HEK293 (cell line): ENCODE measurements around the gene MAML2.

Source experiments
- CTCF ChIA-PET: fragments of 350-600 bp; formaldehyde crosslinking; extraction: SDS; loops from one replicate; lab custom pipeline; 2021; ENCODE audit warnings: antibody characterized with exemption; lab: Yijun Ruan, JAX
- POLR2A ChIA-PET: fragments of 300-600 bp; formaldehyde crosslinking; extraction: SDS; loops from one replicate; lab custom pipeline; 2020; ENCODE audit warnings: antibody characterized with exemption, inconsistent platforms; lab: Yijun Ruan, JAX
- H3K27ac ChIP-seq: fragments of 200-500 bp; sonication (Bioruptor generic); 2 replicates; pipeline ENCODE4 v1.5.1; 2014; ENCODE audit warnings: low read depth, low read length, control low read depth, inconsistent platforms; ENCODE audit errors: extremely low read depth
- H3K36me3 ChIP-seq, 2 experiments: fragments of 200-500 bp in 1 of 2; sonication (Bioruptor generic) in 1 of 2; 1 replicate in 1 of 2; 2 replicates in 1 of 2; pipeline ENCODE4 v1.5.1; 2014 to 2017; ENCODE audit warnings: inconsistent platforms in 2 of 2, low read length in 2 of 2; ENCODE audit not compliant: control insufficient read depth in 2 of 2, insufficient read depth in 1 of 2
- H3K4me1 ChIP-seq: fragments of 200-500 bp; sonication (Bioruptor generic); 2 replicates; pipeline ENCODE4 v1.5.1; 2014; ENCODE audit warnings: mild to moderate bottlenecking, low read length, inconsistent platforms; ENCODE audit not compliant: control insufficient read depth, insufficient read depth
- H3K4me3 ChIP-seq: 2 replicates; pipeline ENCODE4 v1.5.1; 2011; ENCODE audit warnings: low read depth, mild to moderate bottlenecking, control low read depth, low read length, moderate library complexity
- H3K9me3 ChIP-seq: fragments of 200-500 bp; sonication (Bioruptor generic); 2 replicates; pipeline ENCODE4 v1.5.1; 2014; ENCODE audit warnings: low read depth, low read length, inconsistent platforms; ENCODE audit not compliant: control insufficient read depth, insufficient read depth
- MYNN ChIP-seq: fragments of 450-650 bp; formaldehyde crosslinking; IDR thresholded peaks from 2 replicates; pipeline ENCODE4 v1.5.1; 2016; ENCODE audit warnings: missing biosample characterization, missing genetic modification characterization, borderline replicate concordance
- ZBTB8A ChIP-seq: fragments of 450-650 bp; formaldehyde crosslinking; IDR thresholded peaks from 2 replicates; pipeline ENCODE4 v1.5.1; 2016; ENCODE audit warnings: missing biosample characterization, missing genetic modification characterization
- ZFP3 ChIP-seq: fragments of 450-650 bp; formaldehyde crosslinking; IDR thresholded peaks from 2 replicates; pipeline ENCODE4 v1.5.1; 2016; ENCODE audit warnings: low read depth, missing biosample characterization, missing genetic modification characterization
- ZNF121 ChIP-seq: fragments of 450-650 bp; formaldehyde crosslinking; IDR thresholded peaks from 2 replicates; pipeline ENCODE4 v1.5.1; 2016; ENCODE audit warnings: missing biosample characterization, missing genetic modification characterization
- ZNF184 ChIP-seq: fragments of 450-650 bp; IDR thresholded peaks from 2 replicates; pipeline ENCODE4 v1.5.1; 2018; ENCODE audit warnings: missing biosample characterization, mild to moderate bottlenecking, missing genetic modification characterization
- ZNF416 ChIP-seq: fragments of 450-650 bp; formaldehyde crosslinking; IDR thresholded peaks from 2 replicates; pipeline ENCODE4 v1.5.1; 2016; ENCODE audit warnings: missing biosample characterization, missing genetic modification characterization
- ZNF426 ChIP-seq: fragments of 450-650 bp; formaldehyde crosslinking; IDR thresholded peaks from 2 replicates; pipeline ENCODE4 v1.5.1; 2017; ENCODE audit warnings: missing biosample characterization, missing genetic modification characterization, mild to moderate bottlenecking, inconsistent platforms, moderate library complexity
- ZNF548 ChIP-seq: fragments of 450-650 bp; formaldehyde crosslinking; IDR thresholded peaks from 2 replicates; pipeline ENCODE4 v1.5.1; 2016; ENCODE audit warnings: missing biosample characterization, missing genetic modification characterization
- ZNF558 ChIP-seq: fragments of 450-650 bp; formaldehyde crosslinking; IDR thresholded peaks from 2 replicates; pipeline ENCODE4 v1.5.1; 2016; ENCODE audit warnings: missing biosample characterization, missing genetic modification characterization
- ZNF654 ChIP-seq: fragments of 450-650 bp; formaldehyde crosslinking; IDR thresholded peaks from 2 replicates; pipeline ENCODE4 v1.5.1; 2016; ENCODE audit warnings: low read depth, missing biosample characterization, missing genetic modification characterization
- ZNF664 ChIP-seq: fragments of 450-650 bp; formaldehyde crosslinking; IDR thresholded peaks from 2 replicates; pipeline ENCODE4 v1.5.1; 2016; ENCODE audit warnings: missing biosample characterization, missing genetic modification characterization
- ZSCAN30 ChIP-seq: fragments of 450-650 bp; IDR thresholded peaks from 2 replicates; pipeline ENCODE4 v1.5.1; 2018; ENCODE audit warnings: missing biosample characterization, mild to moderate bottlenecking, missing genetic modification characterization, moderate library complexity
- TF ChIP-seq, protein P1 (sequence below): fragments of 450-650 bp; formaldehyde crosslinking; IDR thresholded peaks from 2 replicates; pipeline ENCODE4 v1.5.1; 2016; ENCODE audit warnings: missing biosample characterization, missing genetic modification characterization
- TF ChIP-seq, protein P2 (sequence below): fragments of 450-650 bp; formaldehyde crosslinking; IDR thresholded peaks from 2 replicates; pipeline ENCODE4 v1.5.1; 2016; ENCODE audit warnings: missing biosample characterization, missing genetic modification characterization
- TF ChIP-seq, protein P3 (sequence below): fragments of 450-650 bp; formaldehyde crosslinking; IDR thresholded peaks from 2 replicates; pipeline ENCODE4 v1.5.1; 2016; ENCODE audit warnings: missing biosample characterization, missing genetic modification characterization
- TF ChIP-seq, protein P4 (sequence below): fragments of 450-650 bp; formaldehyde crosslinking; IDR thresholded peaks from 2 replicates; pipeline ENCODE4 v1.5.1; 2016; ENCODE audit warnings: missing biosample characterization, missing genetic modification characterization
- TF ChIP-seq, protein P5 (sequence below): fragments of 450-650 bp; formaldehyde crosslinking; IDR thresholded peaks from 2 replicates; pipeline ENCODE4 v1.5.1; 2016; ENCODE audit warnings: missing biosample characterization, missing genetic modification characterization, low read depth

The MAML2 gene

DNA sequence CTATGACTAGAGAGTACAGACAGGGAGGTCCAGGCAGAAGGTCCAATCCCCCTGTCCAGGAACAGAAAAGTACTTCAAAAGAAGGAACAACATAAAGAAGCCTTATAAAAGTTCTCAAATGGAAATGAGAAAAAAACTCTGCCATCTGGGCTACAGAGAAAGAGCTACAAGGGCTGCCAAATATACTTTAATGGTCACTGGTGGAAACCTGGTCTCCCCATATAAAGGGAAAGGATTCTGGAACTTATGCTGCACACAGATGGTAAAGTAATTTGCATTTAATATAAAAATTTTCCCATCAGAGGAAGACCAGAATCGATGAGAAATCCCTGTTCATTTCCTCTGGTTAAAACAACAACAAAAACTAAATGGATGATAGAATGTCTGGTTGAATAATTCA, 299.7 kb downstream of the MAML2 start:
- Histone ChIP-seq H3K27ac (no peak overlapping the region), H3K36me3 (no peaks in the 10 kb centered on the region), H3K9me3 (no peaks in the 10 kb centered on the region), H3K4me3 (no peak overlapping the region), H3K4me1 (no peaks in the 10 kb centered on the region)
- POLR2A ChIA-PET, result no interaction called here
- CTCF ChIA-PET, result no interaction called here
- no peak for TF ChIP-seq ZNF548 (tag by site-specific recombination)

DNA sequence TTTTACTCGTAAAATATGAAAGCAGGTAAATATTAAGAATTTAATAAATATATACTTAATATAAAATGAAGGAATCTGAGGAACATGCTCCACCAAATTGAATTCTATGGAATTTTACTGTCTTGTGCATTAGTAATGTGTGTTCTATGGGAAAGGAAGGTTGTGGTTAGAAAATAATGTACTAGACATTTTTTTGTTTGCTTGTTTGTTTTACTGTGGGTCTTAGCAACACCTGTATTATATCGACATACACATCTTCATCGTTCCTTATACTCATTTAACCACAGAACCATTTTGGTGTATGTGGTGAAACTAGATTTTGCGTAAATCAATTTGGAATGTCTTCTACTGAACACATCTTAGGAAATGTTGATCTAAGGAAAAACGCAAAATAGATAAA, 304.9 kb downstream of the MAML2 start:
- no peak overlapping the region for H3K27ac ChIP-seq
- H3K9me3 ChIP-seq, result no peaks in the 10 kb centered on the region
- ChIA-PET POLR2A (no interaction called here), CTCF (no interaction called here)
- no peak overlapping the region for H3K4me3 ChIP-seq
- TF ChIP-seq, protein P1, sequence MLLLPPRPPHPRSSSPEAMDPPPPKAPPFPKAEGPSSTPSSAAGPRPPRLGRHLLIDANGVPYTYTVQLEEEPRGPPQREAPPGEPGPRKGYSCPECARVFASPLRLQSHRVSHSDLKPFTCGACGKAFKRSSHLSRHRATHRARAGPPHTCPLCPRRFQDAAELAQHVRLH, result no peak
- TF ChIP-seq ZNF664 (tag by site-specific recombination) (no peak), ZSCAN30 (tag by site-specific recombination) (no peak), ZNF416 (no peak), ZNF426 (tag by site-specific recombination) (no peak), MYNN (tag by site-specific recombination) (no peak), ZNF558 (tag by site-specific recombination) (no peak), ZBTB8A (tag by site-specific recombination) (no peak), ZNF654 (no peak), ZFP3 (no peak), ZNF121 (tag by site-specific recombination) (no peak), ZNF548 (tag by site-specific recombination) (no peak), ZNF184 (tag by site-specific recombination) (no peak)
- TF ChIP-seq, protein P2, sequence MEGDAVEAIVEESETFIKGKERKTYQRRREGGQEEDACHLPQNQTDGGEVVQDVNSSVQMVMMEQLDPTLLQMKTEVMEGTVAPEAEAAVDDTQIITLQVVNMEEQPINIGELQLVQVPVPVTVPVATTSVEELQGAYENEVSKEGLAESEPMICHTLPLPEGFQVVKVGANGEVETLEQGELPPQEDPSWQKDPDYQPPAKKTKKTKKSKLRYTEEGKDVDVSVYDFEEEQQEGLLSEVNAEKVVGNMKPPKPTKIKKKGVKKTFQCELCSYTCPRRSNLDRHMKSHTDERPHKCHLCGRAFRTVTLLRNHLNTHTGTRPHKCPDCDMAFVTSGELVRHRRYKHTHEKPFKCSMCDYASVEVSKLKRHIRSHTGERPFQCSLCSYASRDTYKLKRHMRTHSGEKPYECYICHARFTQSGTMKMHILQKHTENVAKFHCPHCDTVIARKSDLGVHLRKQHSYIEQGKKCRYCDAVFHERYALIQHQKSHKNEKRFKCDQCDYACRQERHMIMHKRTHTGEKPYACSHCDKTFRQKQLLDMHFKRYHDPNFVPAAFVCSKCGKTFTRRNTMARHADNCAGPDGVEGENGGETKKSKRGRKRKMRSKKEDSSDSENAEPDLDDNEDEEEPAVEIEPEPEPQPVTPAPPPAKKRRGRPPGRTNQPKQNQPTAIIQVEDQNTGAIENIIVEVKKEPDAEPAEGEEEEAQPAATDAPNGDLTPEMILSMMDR (tag by site-specific recombination), result no peak
- TF ChIP-seq, protein P3, sequence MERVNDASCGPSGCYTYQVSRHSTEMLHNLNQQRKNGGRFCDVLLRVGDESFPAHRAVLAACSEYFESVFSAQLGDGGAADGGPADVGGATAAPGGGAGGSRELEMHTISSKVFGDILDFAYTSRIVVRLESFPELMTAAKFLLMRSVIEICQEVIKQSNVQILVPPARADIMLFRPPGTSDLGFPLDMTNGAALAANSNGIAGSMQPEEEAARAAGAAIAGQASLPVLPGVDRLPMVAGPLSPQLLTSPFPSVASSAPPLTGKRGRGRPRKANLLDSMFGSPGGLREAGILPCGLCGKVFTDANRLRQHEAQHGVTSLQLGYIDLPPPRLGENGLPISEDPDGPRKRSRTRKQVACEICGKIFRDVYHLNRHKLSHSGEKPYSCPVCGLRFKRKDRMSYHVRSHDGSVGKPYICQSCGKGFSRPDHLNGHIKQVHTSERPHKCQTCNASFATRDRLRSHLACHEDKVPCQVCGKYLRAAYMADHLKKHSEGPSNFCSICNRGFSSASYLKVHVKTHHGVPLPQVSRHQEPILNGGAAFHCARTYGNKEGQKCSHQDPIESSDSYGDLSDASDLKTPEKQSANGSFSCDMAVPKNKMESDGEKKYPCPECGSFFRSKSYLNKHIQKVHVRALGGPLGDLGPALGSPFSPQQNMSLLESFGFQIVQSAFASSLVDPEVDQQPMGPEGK (tag by site-specific recombination), result no peak
- TF ChIP-seq, protein P4, sequence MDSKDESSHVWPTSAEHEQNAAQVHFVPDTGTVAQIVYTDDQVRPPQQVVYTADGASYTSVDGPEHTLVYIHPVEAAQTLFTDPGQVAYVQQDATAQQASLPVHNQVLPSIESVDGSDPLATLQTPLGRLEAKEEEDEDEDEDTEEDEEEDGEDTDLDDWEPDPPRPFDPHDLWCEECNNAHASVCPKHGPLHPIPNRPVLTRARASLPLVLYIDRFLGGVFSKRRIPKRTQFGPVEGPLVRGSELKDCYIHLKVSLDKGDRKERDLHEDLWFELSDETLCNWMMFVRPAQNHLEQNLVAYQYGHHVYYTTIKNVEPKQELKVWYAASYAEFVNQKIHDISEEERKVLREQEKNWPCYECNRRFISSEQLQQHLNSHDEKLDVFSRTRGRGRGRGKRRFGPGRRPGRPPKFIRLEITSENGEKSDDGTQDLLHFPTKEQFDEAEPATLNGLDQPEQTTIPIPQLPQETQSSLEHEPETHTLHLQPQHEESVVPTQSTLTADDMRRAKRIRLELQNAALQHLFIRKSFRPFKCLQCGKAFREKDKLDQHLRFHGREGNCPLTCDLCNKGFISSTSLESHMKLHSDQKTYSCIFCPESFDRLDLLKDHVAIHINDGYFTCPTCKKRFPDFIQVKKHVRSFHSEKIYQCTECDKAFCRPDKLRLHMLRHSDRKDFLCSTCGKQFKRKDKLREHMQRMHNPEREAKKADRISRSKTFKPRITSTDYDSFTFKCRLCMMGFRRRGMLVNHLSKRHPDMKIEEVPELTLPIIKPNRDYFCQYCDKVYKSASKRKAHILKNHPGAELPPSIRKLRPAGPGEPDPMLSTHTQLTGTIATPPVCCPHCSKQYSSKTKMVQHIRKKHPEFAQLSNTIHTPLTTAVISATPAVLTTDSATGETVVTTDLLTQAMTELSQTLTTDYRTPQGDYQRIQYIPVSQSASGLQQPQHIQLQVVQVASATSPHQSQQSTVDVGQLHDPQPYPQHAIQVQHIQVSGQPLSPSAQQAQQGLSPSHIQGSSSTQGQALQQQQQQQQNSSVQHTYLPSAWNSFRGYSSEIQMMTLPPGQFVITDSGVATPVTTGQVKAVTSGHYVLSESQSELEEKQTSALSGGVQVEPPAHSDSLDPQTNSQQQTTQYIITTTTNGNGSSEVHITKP, result no peak
- TF ChIP-seq, protein P5, sequence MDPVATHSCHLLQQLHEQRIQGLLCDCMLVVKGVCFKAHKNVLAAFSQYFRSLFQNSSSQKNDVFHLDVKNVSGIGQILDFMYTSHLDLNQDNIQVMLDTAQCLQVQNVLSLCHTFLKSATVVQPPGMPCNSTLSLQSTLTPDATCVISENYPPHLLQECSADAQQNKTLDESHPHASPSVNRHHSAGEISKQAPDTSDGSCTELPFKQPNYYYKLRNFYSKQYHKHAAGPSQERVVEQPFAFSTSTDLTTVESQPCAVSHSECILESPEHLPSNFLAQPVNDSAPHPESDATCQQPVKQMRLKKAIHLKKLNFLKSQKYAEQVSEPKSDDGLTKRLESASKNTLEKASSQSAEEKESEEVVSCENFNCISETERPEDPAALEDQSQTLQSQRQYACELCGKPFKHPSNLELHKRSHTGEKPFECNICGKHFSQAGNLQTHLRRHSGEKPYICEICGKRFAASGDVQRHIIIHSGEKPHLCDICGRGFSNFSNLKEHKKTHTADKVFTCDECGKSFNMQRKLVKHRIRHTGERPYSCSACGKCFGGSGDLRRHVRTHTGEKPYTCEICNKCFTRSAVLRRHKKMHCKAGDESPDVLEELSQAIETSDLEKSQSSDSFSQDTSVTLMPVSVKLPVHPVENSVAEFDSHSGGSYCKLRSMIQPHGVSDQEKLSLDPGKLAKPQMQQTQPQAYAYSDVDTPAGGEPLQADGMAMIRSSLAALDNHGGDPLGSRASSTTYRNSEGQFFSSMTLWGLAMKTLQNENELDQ (tag by site-specific recombination), result no peak
- no peaks in the 10 kb centered on the region for H3K36me3 ChIP-seq
- H3K4me1 ChIP-seq, result peaks cover 7% of the 10 kb centered on the region
